ENCODE results near the gene TMTC2. TPM values are rescaled to one million over a fixed set of nuclear protein-coding genes. Genes with fewer than 3 reads are reported as not detected.
"Not testable (repeated sequence)": the region's sequence is repeated elsewhere in the genome, so short reads cannot be mapped to it uniquely, and the experiment has no call there.

Gene TMTC2
- total RNA-seq, 1 donor from 2014 or later, result 7.6 TPM

DNA sequence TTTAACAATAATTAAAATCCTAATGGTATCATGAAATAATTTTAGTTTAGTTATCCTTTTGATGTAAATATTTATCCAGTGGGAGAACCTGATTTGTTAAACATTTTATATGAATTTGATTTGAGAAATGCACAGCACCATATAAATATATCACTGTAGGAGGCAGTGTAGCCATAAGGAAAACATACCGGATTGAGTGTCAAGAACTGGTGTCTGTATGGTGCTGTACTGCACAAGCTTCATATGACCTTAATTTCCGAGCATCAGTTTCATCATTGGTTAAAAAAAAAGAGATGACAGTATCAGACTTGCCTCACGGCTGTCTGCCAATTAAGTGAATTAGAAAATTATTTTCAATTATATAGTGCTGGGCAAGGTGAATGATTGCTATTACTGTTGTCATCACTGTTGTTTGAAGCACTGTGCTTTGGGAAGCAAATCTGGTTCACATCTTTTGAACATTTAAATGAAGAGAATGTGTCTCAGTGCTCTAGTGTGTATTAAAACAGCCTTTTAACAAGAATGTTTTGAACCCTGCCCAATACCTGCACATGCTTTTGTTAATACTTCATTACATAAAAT lies 72.1 kb downstream of the TMTC2 start:
- no peak for TF ChIP-seq CTCF (IDR thresholded peaks at IDR 0.05; ENCODE audit: insufficient read depth, low read length, poor library complexity, severe bottlenecking)
- no peaks in the 10 kb centered on the region for H3K27me3 ChIP-seq (ENCODE audit: control insufficient read depth, insufficient read depth, low read length)

DNA sequence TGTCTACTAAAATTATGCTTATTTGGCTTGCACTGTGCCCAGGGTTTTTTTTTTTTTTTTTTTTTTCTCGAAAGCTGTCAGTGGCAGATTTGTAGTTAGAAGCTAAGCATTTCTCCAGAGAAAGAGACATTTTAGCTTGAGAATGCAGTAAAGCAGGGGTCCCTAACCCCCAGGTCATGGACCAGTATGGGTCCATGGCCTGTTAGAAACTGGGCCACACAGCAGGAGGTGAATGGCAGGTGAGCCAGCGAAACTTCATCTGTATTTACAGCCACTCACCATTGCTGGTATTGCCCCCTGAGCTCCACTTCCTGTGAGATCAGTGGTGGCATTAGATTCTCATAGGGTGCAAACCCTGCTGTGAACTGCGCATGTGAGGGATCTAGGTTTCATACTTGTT lies 73.7 kb downstream of the TMTC2 start:
- TF ChIP-seq CTCF (IDR thresholded peaks at IDR 0.05; ENCODE audit: insufficient read depth, low read length, poor library complexity, severe bottlenecking), result no peak
- Histone ChIP-seq H3K4me3 (ENCODE audit: low read depth, low read length) (no peak overlapping the region), H3K27me3 (ENCODE audit: control insufficient read depth, insufficient read depth, low read length) (no peaks in the 10 kb centered on the region), H3K36me3 (ENCODE audit: control insufficient read depth, insufficient read depth, low read length) (no peaks in the 10 kb centered on the region)
- DNase-seq (ENCODE audit: low read depth), result no peak

More for the DNA sequence above, 72.1 kb downstream of the TMTC2 start:
- Histone ChIP-seq H3K36me3 (ENCODE audit: control insufficient read depth, insufficient read depth, low read length) (no peaks in the 10 kb centered on the region), H3K4me3 (ENCODE audit: low read depth, low read length) (no peak overlapping the region)
- no peak for DNase-seq (ENCODE audit: low read depth)

DNA sequence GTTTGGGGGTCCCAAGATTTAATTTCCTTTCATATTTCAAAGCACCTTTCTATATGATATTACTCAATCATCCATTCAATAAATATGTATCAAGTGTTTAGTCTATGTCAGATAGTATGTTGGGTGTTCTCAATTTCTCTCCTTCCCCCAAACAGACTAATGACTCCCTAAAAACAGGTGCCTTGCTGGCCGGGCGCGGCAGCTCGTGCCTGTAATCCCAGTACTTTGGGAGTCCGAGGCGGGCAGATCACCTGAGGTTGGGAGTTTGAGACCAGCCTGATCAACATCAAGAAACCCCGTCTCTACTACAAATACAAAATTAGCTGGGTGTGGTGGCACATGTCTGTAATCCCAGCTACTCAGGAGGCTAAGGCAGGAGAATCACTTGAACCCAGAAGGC lies 78.5 kb downstream of the TMTC2 start:
- H3K27me3 ChIP-seq (ENCODE audit: control insufficient read depth, insufficient read depth, low read length); H3K36me3 ChIP-seq (ENCODE audit: control insufficient read depth, insufficient read depth, low read length); H3K4me3 ChIP-seq (ENCODE audit: low read depth, low read length); DNase-seq (ENCODE audit: low read depth): not testable (repeated sequence)

GRCh38 chr12:82765971-82766705 lies 79.4 kb downstream of the TMTC2 start:
- TF ChIP-seq CTCF (IDR thresholded peaks at IDR 0.05; ENCODE audit: insufficient read depth, low read length, poor library complexity, severe bottlenecking), result no peak
- no peak for DNase-seq (ENCODE audit: low read depth)
- Histone ChIP-seq H3K27me3 (ENCODE audit: control insufficient read depth, insufficient read depth, low read length) (no peaks in the 10 kb centered on the region), H3K36me3 (ENCODE audit: control insufficient read depth, insufficient read depth, low read length) (no peaks in the 10 kb centered on the region), H3K4me3 (ENCODE audit: low read depth, low read length) (no peak overlapping the region)

DNA sequence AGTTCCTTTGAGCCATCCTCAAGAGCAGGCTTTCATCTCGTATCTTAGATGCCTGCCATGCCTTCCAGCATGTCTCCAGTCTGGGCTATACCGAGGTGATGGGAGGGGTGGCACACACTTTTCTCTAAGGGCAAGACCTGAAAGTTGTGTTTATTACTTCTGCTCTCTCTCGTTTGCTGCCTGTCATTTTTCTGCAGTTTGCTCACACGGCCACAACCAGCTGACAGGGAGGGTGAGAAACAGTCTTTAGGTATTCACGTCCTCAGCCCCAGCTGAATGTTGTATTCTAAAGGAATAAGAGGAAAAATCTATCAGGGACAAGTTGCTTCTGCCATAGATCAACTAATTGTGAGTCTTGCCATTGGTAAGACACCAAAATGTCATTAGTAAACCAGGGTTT lies 88.0 kb downstream of the TMTC2 start:
- no peaks in the 10 kb centered on the region for H3K27me3 ChIP-seq (ENCODE audit: control insufficient read depth, insufficient read depth, low read length)
- no peak overlapping the region for H3K4me3 ChIP-seq (ENCODE audit: low read depth, low read length)
- no peak for TF ChIP-seq CTCF (IDR thresholded peaks at IDR 0.05; ENCODE audit: insufficient read depth, low read length, poor library complexity, severe bottlenecking)
- DNase-seq (ENCODE audit: low read depth), result no peak
- H3K36me3 ChIP-seq (ENCODE audit: control insufficient read depth, insufficient read depth, low read length), result no peaks in the 10 kb centered on the region

GRCh38 chr12:82780517-82780916 lies 93.8 kb downstream of the TMTC2 start:
- TF ChIP-seq CTCF (IDR thresholded peaks at IDR 0.05; ENCODE audit: insufficient read depth, low read length, poor library complexity, severe bottlenecking), result no peak
- no peak for DNase-seq (ENCODE audit: low read depth)
- no peak overlapping the region for H3K4me3 ChIP-seq (ENCODE audit: low read depth, low read length)
- H3K27me3 ChIP-seq (ENCODE audit: control insufficient read depth, insufficient read depth, low read length), result no peaks in the 10 kb centered on the region
- H3K36me3 ChIP-seq (ENCODE audit: control insufficient read depth, insufficient read depth, low read length), result no peaks in the 10 kb centered on the region

Data from kidney epithelial cell (primary cell).